C4-2B (cell line): ENCODE results near the gene ERICH2.
A peak's percentile ranks its signal among the peaks of the same experiment; 100 is the strongest.

Experiments
- H3K27ac ChIP-seq: fragments of 450-650 bp; 2 replicates; pipeline ENCODE4 v1.5.1; 2017
- ZFX ChIP-seq: fragments of 450-650 bp; IDR thresholded peaks from 2 replicates; pipeline ENCODE4 v1.6.1; 2017
- TF ChIP-seq, protein P1 (sequence below): fragments of 450-650 bp; conservative IDR thresholded peaks from 2 replicates; pipeline ENCODE4 v1.5.1; 2017; ENCODE audit warnings: mild to moderate bottlenecking

The ERICH2 gene

DNA sequence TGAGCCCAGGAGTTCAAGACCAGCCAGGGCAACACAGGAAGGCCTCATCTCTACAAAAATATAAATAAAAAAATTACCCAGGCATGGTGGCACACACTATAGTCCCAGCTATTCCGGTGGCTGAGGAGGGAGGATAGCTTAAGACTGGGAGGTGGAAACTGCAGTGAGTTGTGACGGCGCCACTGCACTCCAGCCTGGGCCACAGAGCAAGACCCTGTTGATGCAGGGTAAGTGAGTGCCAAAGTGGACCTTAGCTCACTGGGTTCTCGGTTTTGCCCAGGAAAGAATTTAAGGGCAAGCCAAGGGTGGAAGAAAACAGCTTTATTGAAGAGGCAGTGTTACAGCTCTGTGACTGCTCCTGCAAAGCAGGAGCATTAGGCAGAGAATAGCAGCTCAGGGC is 6.9 kb upstream of the ERICH2 start:
- TF ChIP-seq, protein P1, sequence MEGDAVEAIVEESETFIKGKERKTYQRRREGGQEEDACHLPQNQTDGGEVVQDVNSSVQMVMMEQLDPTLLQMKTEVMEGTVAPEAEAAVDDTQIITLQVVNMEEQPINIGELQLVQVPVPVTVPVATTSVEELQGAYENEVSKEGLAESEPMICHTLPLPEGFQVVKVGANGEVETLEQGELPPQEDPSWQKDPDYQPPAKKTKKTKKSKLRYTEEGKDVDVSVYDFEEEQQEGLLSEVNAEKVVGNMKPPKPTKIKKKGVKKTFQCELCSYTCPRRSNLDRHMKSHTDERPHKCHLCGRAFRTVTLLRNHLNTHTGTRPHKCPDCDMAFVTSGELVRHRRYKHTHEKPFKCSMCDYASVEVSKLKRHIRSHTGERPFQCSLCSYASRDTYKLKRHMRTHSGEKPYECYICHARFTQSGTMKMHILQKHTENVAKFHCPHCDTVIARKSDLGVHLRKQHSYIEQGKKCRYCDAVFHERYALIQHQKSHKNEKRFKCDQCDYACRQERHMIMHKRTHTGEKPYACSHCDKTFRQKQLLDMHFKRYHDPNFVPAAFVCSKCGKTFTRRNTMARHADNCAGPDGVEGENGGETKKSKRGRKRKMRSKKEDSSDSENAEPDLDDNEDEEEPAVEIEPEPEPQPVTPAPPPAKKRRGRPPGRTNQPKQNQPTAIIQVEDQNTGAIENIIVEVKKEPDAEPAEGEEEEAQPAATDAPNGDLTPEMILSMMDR = no peak
- TF ChIP-seq ZFX = no peak

DNA sequence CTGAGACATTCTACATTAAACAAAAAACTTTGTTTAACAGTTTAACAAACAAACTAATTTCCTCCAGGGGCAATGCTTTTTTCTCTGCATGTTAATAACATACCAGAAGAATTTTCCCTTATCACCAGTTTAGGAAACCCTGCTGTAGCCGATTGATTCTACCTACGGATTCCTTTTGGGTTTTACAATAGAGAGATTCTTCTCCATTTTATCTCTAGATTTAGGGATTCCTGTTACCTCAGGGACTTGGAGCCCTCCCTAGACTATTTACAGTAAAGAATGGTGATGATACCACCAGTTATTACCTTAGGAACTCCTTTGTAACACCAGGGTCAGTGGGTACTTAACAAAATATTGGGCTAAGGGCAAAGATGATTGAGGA is 5.3 kb upstream of the ERICH2 start:
- TF ChIP-seq ZFX = no peak
- TF ChIP-seq, protein P1 = no peak
- H3K27ac ChIP-seq = no peak overlapping the region

More for the DNA sequence above, 6.9 kb upstream of the ERICH2 start:
- H3K27ac ChIP-seq = no peak overlapping the region

DNA sequence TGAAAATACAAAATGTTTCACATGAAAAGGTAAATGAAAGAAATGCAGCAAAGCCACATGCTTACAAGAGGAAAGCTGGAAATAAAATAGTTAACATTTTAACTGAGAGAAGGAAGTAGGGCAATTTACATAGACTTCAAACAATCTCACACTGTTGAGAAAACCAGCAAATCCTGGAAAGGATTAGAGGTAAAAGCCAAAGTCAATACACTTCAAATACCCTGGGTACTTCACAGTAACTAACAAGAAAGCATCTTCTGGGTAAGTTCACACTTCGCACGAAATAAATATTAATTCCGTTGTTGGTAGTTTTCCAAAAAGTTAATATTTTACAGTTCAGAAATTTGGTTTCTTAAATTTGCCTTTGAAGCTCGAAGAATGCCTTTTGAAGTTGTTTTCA is 3.5 kb upstream of the ERICH2 start:
- H3K27ac ChIP-seq = no peak overlapping the region
- TF ChIP-seq, protein P1 = no peak
- no peak for TF ChIP-seq ZFX

GRCh38 chr2:170770606-170771420 is 635 bp downstream of the ERICH2 start:
- TF ChIP-seq, protein P1 = no peak; the same call in 1 of the 2 replicates
- no peak for TF ChIP-seq ZFX
- peak overlapping the region; percentile 89 for H3K27ac ChIP-seq

- TF ChIP-seq, protein P1 = no peak
- no peak for TF ChIP-seq ZFX
- peak overlapping the region; percentile 89 for H3K27ac ChIP-seq
These were observed 1.3 kb downstream of the ERICH2 start for GRCh38 chr2:170771421-170771937.

DNA sequence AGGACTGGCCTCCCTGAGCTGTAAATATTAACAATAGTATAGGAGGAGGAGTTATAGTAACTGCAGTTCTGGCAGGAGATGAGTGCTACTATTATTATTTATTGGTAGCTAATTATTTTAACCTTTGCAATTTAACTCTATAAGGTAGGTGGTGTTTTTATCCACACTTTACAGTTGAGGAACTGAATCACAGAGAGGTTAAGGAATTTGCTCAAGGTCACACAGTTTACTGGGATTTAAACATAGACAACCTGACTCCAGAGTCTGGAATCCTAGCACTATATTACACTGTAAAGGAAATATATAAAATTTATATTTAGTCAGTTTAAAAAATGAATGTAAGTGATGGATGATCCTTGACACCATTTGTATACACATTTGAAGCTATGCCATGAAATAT is 2.1 kb downstream of the ERICH2 start:
- TF ChIP-seq, protein P1 = no peak
- TF ChIP-seq ZFX = no peak
- no peak overlapping the region for H3K27ac ChIP-seq

- TF ChIP-seq, protein P1 = no peak
- TF ChIP-seq ZFX = no peak
These were observed 3.9 kb downstream of the ERICH2 start for GRCh38 chr2:170774074-170774473.

More at GRCh38 chr2:170774074-170774473, 3.9 kb downstream of the ERICH2 start:
- H3K27ac ChIP-seq = no peak overlapping the region
